Activated T-cell treated with anti-CD3 and anti-CD28 coated beads, Interleukin-2, amount 50 U/mL, for 1 hour (primary cell): ENCODE data around the gene PCDH15.

Experiments
- DNase-seq: peaks from one replicate; pipeline ENCODE4 v3.0.0-alpha.2; 2020

Gene PCDH15

DNA sequence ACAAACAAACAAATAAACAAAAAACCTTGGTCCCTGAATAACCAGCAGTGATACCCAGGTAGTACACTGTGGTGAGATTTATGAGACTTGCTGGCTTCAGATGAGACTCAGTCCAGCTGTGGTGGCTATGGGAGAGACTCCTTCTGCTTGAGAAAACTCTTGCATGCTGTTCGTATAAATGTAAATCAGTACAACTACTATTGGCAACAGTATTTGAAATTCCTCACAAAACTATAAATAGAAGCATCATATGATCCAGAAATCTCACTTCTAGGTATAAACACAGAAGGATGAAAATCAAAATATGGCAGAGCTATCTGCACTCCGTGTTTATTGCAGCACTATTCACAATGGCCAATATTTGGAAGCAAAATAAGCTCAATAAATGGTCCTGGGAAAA is 692.1 kb downstream of the PCDH15 start:
- no peak for DNase-seq

DNA sequence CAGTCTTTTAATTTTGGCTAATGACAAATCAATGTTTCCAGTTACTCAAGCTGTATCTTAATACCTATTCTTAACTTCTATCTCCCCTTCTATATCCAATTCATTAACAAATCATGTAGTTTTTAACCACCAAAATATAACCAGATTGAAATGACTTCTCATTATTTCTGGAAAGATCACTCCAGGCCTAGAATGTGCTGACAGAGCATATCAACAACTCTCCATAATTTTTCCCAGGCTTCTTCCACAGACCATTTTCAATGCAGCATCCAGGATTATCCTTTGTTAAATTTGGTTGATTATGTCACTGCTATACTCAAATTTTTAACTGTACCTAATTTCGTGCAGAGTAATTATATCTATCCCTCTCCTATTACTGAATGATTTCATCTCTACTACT is 704.1 kb downstream of the PCDH15 start:
- no peak for DNase-seq

DNA sequence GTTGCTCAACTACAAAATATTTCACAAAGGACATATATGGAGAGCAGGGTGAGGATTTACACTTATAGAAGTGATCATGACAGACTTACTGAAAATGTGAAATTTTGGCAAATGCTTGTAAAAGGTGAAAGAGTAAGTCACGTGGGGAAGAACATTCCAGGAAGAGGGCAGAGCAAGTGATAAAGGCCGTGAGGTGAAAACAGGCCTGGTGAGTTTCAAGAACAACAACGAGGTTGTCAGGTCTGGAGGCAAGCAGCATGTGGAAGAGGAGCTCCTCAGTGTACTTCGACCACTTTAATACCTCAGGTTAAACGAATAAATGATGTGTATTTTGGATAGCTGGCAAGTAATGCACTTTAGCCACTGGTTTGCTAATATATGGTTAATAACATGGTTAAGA is 706.7 kb downstream of the PCDH15 start:
- no peak for DNase-seq

DNA sequence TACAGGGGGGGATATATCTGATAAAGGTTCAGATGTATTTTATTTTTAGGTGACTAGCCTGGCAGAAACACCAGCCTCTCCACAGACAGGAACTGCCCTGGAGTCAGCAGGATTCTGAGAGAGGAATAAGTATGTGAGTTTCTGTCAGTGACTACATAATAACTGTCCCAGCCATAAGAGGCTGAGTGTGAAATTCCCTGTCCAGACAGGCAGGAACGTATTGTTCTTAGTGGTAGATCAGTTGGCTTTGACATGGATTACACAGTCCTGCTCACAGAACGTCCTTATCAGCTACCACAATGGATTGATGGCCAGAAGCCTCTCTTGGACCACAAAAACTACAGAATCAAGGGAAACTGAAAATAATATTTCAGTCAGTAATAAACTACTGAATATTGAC is 709.8 kb downstream of the PCDH15 start:
- no peak for DNase-seq

DNA sequence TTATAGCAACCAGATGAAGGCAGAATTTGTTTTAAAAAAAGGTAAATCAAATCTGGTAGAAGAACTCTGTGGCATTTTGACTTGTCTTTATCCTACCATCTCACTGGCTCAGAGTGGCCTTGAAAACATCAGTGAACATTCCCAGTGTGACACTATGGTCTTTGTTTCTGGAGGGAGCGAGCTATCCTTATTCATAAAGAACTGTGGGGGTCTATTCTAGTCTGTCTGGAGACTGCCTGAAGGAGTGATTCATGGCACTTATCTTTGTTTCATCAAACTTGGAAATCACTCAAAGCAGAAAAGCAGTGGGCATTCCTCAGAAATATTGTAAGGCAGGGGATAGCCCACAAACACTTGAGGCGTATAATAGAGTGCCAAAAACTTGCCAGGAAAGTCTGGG is 719.1 kb downstream of the PCDH15 start:
- no peak for DNase-seq

DNA sequence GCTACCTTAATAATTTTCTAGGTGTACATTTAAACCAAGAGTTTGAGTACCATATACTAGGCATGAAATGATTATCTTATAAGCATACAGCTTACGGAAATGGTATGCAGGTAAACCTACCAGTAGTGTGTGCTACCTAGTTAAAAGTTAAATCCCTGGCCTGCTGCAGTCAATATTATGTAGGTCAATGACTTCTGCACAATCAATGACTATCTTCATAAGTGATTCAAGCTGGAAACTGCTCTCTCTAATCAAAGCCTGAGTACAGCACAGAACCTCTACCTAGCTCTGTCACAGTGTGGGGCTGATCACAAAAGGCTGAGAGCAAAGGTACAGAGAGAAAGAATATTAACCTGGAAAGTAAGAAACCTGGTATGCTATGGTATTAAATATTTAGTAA is 733.7 kb downstream of the PCDH15 start:
- no peak for DNase-seq

DNA sequence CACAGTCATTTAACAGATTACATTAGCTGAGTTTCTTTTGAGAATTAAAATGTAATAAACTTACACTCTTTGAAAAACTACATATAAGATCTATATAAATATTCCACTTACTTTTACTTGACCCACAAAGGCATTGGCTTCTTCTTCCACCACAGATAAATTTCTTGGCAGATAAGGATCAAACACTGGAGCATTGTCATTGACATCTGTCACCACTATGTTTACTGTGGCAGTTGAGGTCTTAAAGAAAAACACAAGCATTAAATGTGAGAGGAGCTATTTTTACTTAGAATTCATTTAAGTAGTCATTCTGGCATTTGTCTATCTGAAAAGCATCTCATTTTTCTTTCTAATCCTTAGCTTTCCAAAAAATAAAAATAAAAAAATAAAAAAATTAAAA is 734.4 kb downstream of the PCDH15 start:
- no peak for DNase-seq

DNA sequence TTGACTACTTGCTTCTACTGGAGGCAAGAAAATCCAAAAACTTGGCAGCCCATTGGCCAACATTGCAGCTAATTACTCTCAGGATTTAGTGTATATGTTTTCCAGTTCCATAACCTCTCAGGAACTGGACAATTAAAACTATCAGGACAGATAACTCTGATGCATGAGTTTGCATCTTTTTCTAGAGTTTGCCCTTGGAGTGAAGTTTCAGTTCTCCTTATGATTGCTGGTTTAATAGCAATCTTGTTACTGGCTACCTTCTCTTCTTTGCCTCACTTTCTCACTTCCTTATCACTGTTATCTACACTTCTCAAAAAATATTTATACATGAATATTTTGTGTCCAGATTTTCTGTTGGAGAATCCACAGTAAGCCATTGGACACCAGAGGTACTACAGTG is 735.9 kb downstream of the PCDH15 start:
- no peak for DNase-seq

DNA sequence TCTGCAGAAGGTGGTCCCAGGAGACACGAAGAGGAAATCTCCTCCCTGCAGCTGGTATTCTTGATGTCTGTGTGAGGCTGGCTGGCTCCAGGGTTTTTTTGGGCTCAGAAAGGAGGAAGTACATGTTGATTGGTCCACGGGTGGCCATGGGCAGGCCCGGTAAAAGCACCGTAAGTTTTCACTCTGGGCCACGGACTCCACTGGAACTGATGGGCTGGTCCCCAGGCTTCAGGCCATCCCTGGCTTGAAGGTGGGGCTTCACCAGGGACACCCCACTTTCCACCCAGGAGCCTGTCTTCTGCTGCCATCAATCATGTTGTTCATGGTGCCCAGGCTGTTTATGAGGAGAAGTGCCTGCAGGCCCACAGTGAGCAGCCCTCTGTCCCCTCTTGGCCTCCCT is 736.8 kb downstream of the PCDH15 start:
- DNase-seq, result no peak

DNA sequence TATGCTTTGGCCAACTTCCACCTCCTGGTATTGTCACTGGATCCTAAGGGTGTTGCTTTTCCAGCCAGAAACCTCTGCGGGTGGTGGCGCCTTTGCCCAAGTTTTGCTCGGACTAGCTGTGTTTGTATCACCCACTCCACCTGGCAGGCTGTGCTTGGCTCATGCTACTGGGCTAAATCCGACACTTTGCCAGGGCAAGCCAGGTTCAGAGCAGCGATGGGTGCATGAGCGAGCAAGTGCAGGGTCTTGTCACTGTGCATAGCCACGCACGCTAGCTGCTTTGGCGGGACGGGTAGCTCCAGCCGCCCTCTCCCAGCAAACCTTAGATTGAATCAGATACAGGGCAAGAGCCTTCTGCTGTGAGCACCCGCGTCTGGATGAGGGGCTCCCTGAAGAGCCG is 737.5 kb downstream of the PCDH15 start:
- DNase-seq, result no peak

DNA sequence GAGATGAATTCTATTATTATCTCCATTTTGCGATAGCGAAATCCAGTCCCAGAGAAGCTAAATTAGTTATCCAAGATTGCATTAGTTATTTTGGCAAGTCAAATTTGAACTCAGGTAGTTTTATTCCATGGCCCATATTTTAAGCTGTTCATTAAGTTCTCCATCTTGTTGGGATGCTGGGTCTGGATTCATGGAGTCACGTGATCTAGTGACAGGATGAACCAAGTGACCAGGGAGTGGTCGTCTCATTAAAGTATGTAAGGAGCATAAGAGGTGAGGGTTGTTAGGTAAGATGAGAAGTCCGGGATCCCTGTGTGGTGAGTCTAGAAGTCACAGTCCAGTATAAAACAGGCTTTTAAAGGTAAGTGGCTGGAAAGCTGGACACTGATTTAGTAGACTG is 740.5 kb downstream of the PCDH15 start:
- DNase-seq, result no peak

DNA sequence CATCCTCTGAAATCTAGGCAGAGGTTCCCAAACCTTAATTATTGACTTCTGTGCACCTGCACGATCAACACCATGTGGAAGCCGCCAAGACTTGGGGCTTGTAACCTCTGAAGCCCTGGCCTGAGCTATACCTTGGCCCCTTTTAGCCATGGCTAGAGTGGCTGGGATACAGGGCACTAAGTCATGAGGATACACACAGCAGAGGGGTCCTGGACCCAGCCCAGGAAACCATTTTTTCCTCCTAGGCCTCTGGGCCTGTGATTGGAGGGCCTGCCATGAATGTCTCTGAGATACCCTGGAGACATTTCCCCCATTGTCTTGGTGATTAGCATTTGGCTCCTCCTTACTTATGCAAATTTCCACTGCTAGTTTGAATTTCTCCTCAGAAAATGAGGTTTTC is 743.7 kb downstream of the PCDH15 start:
- DNase-seq, result no peak

DNA sequence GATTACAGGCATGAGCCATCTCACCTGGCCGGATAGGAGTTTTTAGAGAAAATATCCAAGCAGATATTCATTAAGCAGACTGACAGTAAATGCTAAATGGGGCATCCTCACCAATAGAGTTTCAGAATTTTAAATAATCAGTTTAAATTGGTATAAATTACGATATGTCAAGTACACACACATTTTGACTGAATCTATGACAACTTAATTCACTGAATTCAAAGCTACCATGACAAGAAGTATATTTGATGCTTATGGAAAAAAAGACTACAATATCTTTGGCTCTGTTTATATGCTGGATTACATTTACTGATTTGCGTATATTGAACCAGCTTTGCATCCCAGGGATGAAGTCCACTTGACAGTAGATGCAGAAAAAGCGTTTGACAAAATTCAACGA is 774.7 kb downstream of the PCDH15 start:
- DNase-seq, result no peak

DNA sequence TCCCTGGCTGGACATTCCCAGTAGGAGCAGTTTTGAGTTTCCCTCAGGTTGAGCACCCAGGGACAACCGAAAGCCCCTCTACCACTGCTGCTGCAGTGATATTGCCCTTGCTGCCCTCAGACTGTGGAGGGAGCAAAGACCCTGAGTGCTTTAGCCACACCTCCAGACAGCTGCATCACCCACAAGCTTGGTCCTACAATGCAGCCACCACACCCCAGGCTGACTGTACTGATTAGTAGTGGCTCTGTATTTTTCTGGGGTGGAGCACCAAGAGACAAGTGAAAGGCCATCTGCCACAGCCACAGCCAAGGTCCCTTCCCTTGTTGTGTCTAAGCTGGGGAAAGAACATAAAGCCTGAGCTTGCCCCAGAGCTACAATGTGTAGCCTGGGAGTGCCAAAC is 789.9 kb downstream of the PCDH15 start:
- no peak for DNase-seq

DNA sequence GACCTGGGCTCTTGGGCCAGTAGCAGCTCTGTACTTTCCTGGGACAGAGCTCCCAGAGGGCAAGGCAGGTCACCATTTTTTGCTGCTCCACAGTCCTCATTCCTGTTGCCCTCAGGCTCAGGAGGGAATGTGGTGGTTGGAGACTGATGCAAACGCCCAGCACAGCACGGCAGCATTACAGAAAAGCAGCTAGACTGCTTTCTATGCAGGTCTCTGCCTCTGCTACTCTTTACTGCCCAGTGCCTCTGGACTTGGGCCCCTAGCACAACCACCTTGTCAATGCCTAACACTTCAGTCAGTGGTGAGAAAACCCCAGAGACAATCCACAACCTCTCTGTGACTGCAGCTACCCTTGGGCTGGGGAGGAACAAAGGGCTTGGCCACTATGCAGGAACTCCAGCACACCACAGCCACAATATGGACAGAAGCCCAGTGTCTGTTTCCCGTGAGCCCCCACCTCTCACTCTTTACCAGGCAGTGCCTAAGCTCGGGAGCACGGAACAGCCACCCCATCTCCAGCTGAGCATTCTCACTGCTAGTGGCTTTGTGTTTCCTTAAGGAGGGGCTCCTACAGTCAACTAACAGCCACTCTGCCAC is 790.6 kb downstream of the PCDH15 start:
- no peak for DNase-seq

DNA sequence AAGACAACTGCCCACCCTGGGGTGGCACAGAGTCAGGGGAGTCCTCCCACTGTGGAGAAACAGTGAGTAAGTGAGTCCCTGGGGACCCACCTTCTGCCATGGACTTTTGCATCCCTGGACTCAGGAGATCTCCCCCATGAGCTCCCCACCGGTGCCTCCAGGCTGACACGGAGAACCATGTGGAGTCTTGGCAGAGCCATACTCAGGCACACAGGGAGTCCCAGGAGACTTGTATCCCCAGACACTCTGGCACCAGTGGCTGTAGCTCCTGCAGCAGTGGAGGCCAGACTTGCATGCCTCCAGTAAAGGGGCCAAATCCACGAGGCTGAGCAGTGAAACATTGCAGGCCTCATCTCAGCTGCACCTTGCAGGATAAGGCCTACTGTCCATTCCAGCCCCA is 791.4 kb downstream of the PCDH15 start:
- DNase-seq, result no peak

DNA sequence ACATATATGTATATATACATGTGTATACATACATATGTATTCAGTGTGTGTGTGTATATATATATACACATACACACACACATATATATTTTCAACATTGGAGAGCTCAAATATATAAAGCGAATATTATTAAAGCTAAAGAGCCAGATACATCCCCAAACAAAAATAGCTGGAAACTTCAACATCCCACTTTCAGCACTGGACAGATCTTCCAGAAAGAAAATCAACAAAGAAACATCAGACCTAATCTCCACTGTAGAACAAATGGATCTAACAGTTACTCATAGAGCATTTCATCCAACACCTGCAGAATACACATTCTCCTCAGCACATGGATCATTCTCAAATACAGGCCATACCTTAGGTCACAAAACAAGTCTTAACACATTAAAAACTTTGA is 799.0 kb downstream of the PCDH15 start:
- DNase-seq, result no peak

DNA sequence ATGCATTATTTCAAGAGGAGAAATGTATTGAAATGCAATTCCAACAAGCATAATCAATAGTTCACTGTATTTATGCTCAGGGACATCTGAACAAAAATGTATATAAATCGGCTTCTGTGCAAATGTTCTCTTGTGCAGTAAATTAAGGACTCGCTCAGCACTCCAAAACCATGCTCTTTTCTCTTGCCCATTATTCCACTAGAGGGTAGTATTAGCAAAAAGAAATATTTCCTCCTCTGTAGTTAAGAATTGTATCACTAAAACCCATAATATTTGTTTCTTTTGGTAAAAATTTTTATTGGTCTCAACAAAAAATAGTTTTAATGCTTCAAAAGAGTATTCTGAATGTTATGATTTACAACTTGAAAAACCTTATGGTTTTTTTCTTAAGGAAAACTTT is 803.1 kb downstream of the PCDH15 start:
- no peak for DNase-seq

DNA sequence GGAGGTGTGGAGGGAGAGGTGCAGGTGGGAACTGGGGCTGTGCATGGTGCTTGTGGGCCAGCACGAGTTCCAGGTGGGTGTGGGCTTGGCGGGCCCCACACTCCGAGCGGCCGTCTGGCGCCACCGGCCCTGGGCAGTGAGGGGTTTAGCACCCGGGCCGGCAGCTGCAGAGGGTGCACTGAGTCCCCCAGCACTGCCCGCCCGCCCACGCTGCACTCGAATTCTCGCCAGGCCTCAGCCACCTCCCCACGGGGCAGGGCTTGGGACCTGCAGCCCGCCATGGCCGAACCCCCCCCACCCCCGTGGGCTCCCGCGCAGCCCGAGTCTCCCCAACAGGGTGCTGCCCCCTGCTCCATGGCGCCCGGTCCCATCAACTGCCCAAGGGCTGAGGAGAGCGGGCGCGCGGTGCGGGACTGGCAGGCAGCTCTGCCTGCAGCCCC is 810.2 kb downstream of the PCDH15 start:
- DNase-seq, result no peak

DNA sequence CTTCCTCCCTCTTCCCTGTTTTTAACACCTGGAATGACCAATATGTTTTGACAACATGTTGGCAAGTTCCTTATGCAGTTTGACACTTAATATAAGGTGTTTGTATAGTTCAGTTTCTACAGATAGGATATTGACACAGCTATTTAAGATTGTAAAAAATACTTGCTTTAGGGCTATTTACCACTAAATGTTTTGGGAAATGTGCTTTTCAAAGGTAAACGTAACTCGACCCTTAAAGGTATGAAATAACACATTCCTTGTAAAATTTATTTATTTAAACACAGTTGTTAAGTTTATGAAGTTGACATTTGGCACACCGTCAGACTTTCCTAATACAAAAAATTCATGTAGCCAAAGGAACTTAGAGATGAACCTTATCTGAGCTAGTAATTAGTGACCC is 817.6 kb downstream of the PCDH15 start:
- no peak for DNase-seq

DNA sequence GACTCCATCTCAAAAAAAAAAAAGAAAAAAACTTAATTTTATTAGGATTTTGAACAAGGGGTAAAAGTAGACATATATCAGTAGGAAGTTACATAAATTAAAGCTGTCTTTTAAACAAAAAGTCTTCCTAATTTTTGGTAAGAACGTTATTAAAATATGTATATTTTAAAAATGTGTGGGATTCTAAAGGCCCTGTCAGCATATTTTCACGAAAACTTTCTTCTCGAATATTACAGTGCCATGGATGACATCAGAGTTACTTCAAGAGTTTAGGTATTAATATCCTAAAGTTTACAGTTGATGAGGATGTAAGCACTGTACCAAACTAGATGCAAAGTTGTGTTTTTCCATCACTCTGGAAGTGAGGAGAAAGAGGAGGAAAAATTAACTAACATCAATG is 820.8 kb downstream of the PCDH15 start:
- no peak for DNase-seq

DNA sequence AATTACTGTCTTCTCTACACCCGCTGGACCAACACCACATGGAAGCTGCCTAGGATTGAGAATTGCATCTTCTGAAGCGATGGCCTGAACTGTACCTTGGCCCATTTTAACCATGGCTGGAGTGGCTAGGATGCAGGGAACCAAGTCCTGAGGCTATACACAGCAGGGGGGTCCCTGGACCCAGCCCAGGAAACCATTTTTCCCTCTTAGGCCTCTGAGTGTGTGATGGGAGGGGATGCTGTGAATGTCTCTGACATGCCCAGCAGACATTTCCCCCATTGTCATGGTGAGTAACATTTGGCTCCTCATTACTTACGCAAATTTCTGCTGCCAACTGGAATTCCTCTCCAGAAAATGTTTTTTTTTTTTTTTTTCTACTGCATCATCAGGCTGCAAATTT is 822.7 kb downstream of the PCDH15 start:
- no peak for DNase-seq

DNA sequence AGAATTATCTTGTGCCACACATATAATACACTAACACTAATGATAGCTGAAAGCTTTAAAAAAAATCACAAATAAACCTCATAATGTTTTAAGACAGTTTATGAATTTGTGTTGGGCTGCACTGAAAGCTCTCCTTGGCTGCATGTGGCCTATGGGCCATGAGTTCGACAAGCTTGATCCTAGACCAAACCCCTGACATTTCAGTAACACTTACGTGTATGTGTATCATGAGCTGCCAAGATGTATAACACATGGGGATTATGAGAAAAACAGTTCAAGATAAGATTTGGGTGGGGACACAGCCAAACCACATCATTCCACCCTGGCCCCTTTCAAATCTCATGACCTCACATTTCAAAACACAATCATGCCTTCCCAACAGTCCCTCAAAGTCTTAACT is 823.8 kb downstream of the PCDH15 start:
- no peak for DNase-seq

DNA sequence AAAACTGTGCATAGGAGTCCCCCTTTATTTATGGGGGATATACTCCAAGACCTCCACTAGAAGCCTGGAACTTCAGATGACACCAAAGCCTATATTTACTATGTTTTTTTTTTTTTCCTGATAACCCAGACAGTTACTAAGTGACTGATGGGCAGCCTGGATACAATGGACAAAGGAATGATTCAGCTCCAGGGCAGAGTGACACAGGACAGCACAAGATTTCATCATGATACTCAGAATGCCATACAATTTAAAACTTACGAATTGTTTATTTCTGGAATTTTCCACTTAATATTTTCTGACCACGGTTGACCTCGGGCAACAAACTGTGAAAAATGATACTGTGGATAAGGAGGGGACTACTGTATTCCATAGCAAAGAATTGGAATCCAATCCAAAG is 843.6 kb downstream of the PCDH15 start:
- no peak for DNase-seq

DNA sequence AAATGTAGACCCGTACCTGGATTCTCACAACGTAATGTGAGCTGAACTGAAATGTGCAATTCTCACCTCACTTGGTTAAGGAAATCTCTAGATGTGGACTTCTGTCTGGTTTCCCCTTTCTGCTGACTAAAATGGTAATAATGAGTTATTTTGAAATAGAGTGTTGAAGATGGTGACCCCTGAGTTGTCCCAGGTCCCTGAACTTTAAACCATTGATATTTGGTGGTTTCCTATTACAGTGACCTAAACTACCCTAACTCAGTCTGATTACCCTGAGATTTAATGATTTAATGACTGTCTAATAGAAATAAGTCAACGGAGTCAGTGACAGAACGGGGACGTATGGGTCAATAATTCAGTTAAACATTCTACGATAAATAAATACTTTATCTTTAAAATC is 845.9 kb downstream of the PCDH15 start:
- no peak for DNase-seq
